ENCODE measurements around the gene QRFP. TPM values are rescaled to one million over a fixed set of nuclear protein-coding genes. Genes with fewer than 3 reads are reported as not detected.

QRFP gene
- total and polyA plus RNA-seq, 4 experiments from 2014 or later, result not detected

GRCh38 chr9:130903194-130904069, 6.8 kb upstream of the QRFP start:
- no peak overlapping the region for H3K4me3 Mint-ChIP-seq
- intact Hi-C loops (cut with micrococcal nuclease), result no loop called here
- no peaks in the 10 kb centered on the region for H3K4me1 Mint-ChIP-seq
- H3K4me1 ChIP-seq (ENCODE audit: insufficient read depth, low read length), result no peaks in the 10 kb centered on the region
- no peak overlapping the region for H3K27ac ChIP-seq (ENCODE audit: low read depth, low read length)
- CTCF ChIA-PET (ENCODE audit: partially characterized antibody), result no interaction called here
- peaks cover 1 to 2% of the 10 kb centered on the region in 2 donors for H3K27me3 Mint-ChIP-seq
- H3K9me3 Mint-ChIP-seq, result no peaks in the 10 kb centered on the region
- H3K27me3 ChIP-seq (ENCODE audit: insufficient read depth, low read length), result no peaks in the 10 kb centered on the region
- no peak overlapping the region for H3K4me3 ChIP-seq (ENCODE audit: low read length in 2 of 2)
- no peaks in the 10 kb centered on the region for H3K36me3 Mint-ChIP-seq
- POLR2A ChIA-PET (ENCODE audit: partially characterized antibody), result no interaction called here
- peak in 1 of 5 donors; percentile 16 for DNase-seq
- H3K9me3 ChIP-seq (ENCODE audit: control insufficient read depth in 1 of 2, low read length in 2 of 2), result no peaks in the 10 kb centered on the region
- peak overlapping the region in 1 of 7 donors; percentile 53 for H3K27ac Mint-ChIP-seq
- H3K36me3 ChIP-seq (ENCODE audit: insufficient read depth, low read length), result no peaks in the 10 kb centered on the region

- Mint-ChIP-seq H3K4me3 (no peak overlapping the region), H3K36me3 (no peaks in the 10 kb centered on the region), H3K27ac (peak overlapping the region in 1 of 7 donors; percentile 53), H3K4me1 (no peaks in the 10 kb centered on the region), H3K9me3 (no peaks in the 10 kb centered on the region), H3K27me3 (peaks cover 0 to 2% of the 10 kb centered on the region in 2 donors)
- Histone ChIP-seq H3K9me3 (ENCODE audit: control insufficient read depth in 1 of 2, low read length in 2 of 2) (no peaks in the 10 kb centered on the region), H3K4me1 (ENCODE audit: insufficient read depth, low read length) (no peaks in the 10 kb centered on the region), H3K4me3 (ENCODE audit: low read length in 2 of 2) (no peak overlapping the region), H3K27ac (ENCODE audit: low read depth, low read length) (no peak overlapping the region), H3K36me3 (ENCODE audit: insufficient read depth, low read length) (no peaks in the 10 kb centered on the region), H3K27me3 (ENCODE audit: insufficient read depth, low read length) (no peaks in the 10 kb centered on the region)
- ChIA-PET CTCF (ENCODE audit: partially characterized antibody) (no interaction called here), POLR2A (ENCODE audit: partially characterized antibody) (no interaction called here)
- DNase-seq, result peak in 1 of 5 donors; percentile 17
- intact Hi-C loops (cut with micrococcal nuclease), result no loop called here
These were observed 5.9 kb upstream of the QRFP start for GRCh38 chr9:130902204-130903185.

- H3K9me3 Mint-ChIP-seq, result no peaks in the 10 kb centered on the region
- H3K27me3 Mint-ChIP-seq, result peaks cover 0 to 2% of the 10 kb centered on the region in 2 donors
- H3K27ac ChIP-seq (ENCODE audit: low read depth, low read length), result no peak overlapping the region
- no peaks in the 10 kb centered on the region for H3K9me3 ChIP-seq (ENCODE audit: control insufficient read depth in 1 of 2, low read length in 2 of 2)
- no peaks in the 10 kb centered on the region for H3K36me3 ChIP-seq (ENCODE audit: insufficient read depth, low read length)
- H3K27ac Mint-ChIP-seq, result no peak overlapping the region
- H3K36me3 Mint-ChIP-seq, result no peaks in the 10 kb centered on the region
- H3K4me3 Mint-ChIP-seq, result no peak overlapping the region
- ChIA-PET POLR2A (ENCODE audit: partially characterized antibody) (no interaction called here), CTCF (ENCODE audit: partially characterized antibody) (no interaction called here)
- no peaks in the 10 kb centered on the region for H3K27me3 ChIP-seq (ENCODE audit: insufficient read depth, low read length)
- DNase-seq, result no peak
- H3K4me3 ChIP-seq (ENCODE audit: low read length in 2 of 2), result no peak overlapping the region
- no peaks in the 10 kb centered on the region for H3K4me1 ChIP-seq (ENCODE audit: insufficient read depth, low read length)
- no peaks in the 10 kb centered on the region for H3K4me1 Mint-ChIP-seq
- intact Hi-C loops (cut with micrococcal nuclease), result no loop called here
These were observed 5.0 kb upstream of the QRFP start for GRCh38 chr9:130901498-130902203.

DNA sequence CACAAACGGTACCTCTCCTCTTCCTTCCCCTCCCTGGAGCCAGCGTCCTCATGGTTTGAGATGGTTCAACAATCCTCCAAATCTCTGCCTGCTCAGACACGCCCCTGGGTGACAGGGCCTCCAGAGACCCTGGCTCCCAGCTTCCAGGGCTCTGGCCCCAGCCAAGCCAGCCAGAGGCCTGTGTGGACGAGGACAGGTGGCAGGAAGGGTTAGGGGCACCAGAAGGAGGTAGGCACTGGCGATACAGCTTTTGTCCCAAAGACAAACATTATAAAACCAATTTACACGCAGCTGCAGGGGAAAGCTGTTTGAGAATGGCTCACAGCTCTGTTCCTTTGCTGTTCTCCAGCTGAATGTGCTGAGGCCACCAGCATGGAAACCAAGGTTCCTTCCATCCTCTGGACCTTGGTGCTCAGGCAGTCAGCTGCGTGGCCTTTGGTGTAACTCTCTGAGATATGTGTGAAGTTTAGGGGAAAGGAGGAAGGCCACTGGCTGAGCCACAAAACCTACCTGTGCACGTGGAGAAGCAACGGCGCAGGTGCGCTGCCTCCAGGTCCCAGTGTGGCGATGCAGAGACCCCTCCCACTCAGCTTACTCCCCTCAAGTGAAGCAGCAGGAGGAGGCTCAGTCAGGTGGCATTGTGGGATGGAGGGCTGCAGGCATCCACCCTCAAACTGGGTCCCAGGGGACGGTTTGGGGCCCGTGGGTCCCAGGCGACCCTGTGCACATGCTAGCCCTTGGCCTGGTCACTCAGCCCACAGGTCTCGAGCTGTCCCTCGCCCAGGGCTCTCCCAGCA, 4.3 kb upstream of the QRFP start:
- Mint-ChIP-seq H3K9me3 (no peaks in the 10 kb centered on the region), H3K27ac (no peak overlapping the region), H3K27me3 (peaks cover 0 to 2% of the 10 kb centered on the region in 2 donors), H3K36me3 (no peaks in the 10 kb centered on the region), H3K4me3 (no peak overlapping the region), H3K4me1 (no peaks in the 10 kb centered on the region)
- Histone ChIP-seq H3K36me3 (ENCODE audit: insufficient read depth, low read length) (no peaks in the 10 kb centered on the region), H3K9me3 (ENCODE audit: control insufficient read depth in 1 of 2, low read length in 2 of 2) (no peaks in the 10 kb centered on the region), H3K4me3 (ENCODE audit: low read length in 2 of 2) (no peak overlapping the region), H3K27me3 (ENCODE audit: insufficient read depth, low read length) (no peaks in the 10 kb centered on the region), H3K4me1 (ENCODE audit: insufficient read depth, low read length) (no peaks in the 10 kb centered on the region), H3K27ac (ENCODE audit: low read depth, low read length) (no peak overlapping the region)
- intact Hi-C loops (cut with micrococcal nuclease), result no loop called here
- CTCF ChIA-PET (ENCODE audit: partially characterized antibody), result no interaction called here
- POLR2A ChIA-PET (ENCODE audit: partially characterized antibody), result no interaction called here
- peak in 1 of 5 donors; percentile 21 for DNase-seq

GRCh38 chr9:130899051-130899748, 2.6 kb upstream of the QRFP start:
- Mint-ChIP-seq H3K27ac (no peak overlapping the region), H3K4me3 (no peak overlapping the region), H3K4me1 (no peaks in the 10 kb centered on the region), H3K9me3 (no peaks in the 10 kb centered on the region), H3K27me3 (peaks cover 0 to 2% of the 10 kb centered on the region in 2 donors), H3K36me3 (no peaks in the 10 kb centered on the region)
- POLR2A ChIA-PET (ENCODE audit: partially characterized antibody), result no interaction called here
- Histone ChIP-seq H3K27me3 (ENCODE audit: insufficient read depth, low read length) (no peaks in the 10 kb centered on the region), H3K4me1 (ENCODE audit: insufficient read depth, low read length) (no peaks in the 10 kb centered on the region), H3K4me3 (ENCODE audit: low read length in 2 of 2) (no peak overlapping the region), H3K9me3 (ENCODE audit: control insufficient read depth in 1 of 2, low read length in 2 of 2) (no peaks in the 10 kb centered on the region), H3K27ac (ENCODE audit: low read depth, low read length) (no peak overlapping the region), H3K36me3 (ENCODE audit: insufficient read depth, low read length) (no peaks in the 10 kb centered on the region)
- intact Hi-C loops (cut with micrococcal nuclease), result no loop called here
- CTCF ChIA-PET (ENCODE audit: partially characterized antibody), result no interaction called here
- peak in 1 of 5 donors; percentile 14 for DNase-seq

DNA sequence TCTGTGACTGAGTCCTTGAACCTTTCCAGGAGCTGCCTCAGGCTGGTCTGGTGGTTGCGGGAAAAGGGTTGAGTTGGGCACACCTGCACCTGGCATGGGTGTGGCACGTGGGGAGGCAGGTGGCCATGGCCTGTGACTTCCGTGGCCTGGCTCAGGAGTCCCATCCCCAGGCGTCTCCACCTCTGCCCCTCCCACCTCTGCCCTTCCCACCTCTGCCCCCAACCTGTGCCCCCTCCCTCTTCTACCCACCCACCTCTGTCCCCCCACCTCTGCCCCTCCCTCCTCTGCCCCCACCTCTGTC, 1.9 kb upstream of the QRFP start:
- POLR2A ChIA-PET (ENCODE audit: partially characterized antibody), result no interaction called here
- intact Hi-C loops (cut with micrococcal nuclease), result no loop called here
- Histone ChIP-seq H3K4me3 (ENCODE audit: low read length in 2 of 2) (no peak overlapping the region), H3K27ac (ENCODE audit: low read depth, low read length) (no peak overlapping the region), H3K9me3 (ENCODE audit: control insufficient read depth in 1 of 2, low read length in 2 of 2) (no peaks in the 10 kb centered on the region), H3K27me3 (ENCODE audit: insufficient read depth, low read length) (no peaks in the 10 kb centered on the region), H3K36me3 (ENCODE audit: insufficient read depth, low read length) (no peaks in the 10 kb centered on the region), H3K4me1 (ENCODE audit: insufficient read depth, low read length) (no peaks in the 10 kb centered on the region)
- CTCF ChIA-PET (ENCODE audit: partially characterized antibody), result no interaction called here
- Mint-ChIP-seq H3K27me3 (peaks cover 0 to under 1% of the 10 kb centered on the region in 2 donors), H3K27ac (no peak overlapping the region), H3K36me3 (no peaks in the 10 kb centered on the region), H3K4me3 (no peak overlapping the region), H3K4me1 (no peaks in the 10 kb centered on the region), H3K9me3 (no peaks in the 10 kb centered on the region)
- DNase-seq, result no peak

Measured in CD4-positive, alpha-beta memory T cell (primary cell).